ENCODE data around the gene SLC10A4. TPM values are rescaled to one million over a fixed set of nuclear protein-coding genes. Genes with fewer than 3 reads are reported as not detected.
A peak's percentile ranks its signal among the peaks of the same experiment; 100 is the strongest.

SLC10A4 gene
- total and polyA plus RNA-seq, 5 experiments from 2014 or later, result not detected

DNA sequence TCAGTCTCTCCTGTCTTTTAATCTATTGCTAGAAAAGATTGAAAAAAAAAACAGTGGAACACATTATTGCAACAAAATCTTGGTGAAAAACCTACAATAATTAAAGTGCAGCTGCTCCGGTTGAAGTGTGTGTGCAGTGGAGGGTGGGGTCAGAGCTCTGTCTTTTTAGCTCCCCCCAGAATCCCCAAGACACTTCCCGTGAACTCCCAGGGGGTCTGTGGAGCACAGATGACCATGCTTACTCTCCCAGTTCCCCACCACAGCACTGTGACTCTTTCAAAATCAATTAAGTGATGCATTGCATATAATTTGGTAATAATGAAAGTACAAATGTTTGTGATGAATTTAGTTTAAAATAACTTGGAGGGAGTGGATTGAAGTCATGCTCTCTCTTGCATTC, 15.7 kb upstream of the SLC10A4 start:
- POLR2A ChIA-PET, result no interaction called here
- Mint-ChIP-seq H3K4me3 (no peak overlapping the region), H3K27me3 (peaks cover 0 to 21% (median 3%) of the 10 kb centered on the region in 5 donors), H3K9me3 (peaks cover 0 to 10% (median 3%) of the 10 kb centered on the region in 9 donors), H3K27ac (no peak overlapping the region), H3K36me3 (peaks cover 0 to 5% (median 0%) of the 10 kb centered on the region in 3 donors), H3K4me1 (no peaks in the 10 kb centered on the region)
- ATAC-seq, result no peak
- no peak for DNase-seq

DNA sequence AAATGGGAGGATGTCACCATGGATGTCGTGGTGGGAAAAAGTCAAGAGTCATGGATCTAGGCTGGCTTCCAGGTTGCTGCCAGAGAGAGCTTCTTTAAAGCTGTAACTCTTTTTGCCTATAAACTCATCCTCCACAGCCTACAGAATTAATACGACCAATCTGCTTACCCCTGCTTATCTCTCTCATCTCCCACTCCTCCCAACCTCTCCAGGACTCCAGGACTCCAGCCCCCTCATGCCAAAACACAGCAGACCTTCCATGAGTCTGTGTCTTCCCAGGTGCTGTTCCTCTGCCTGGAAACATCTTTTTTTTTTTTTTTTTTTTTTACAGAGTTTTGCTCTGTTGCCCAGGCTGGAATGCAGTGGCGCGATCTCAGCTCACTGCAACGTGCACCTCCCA, 15.3 kb upstream of the SLC10A4 start:
- no peaks in the 10 kb centered on the region for H3K4me1 Mint-ChIP-seq
- no peak for ATAC-seq

DNA sequence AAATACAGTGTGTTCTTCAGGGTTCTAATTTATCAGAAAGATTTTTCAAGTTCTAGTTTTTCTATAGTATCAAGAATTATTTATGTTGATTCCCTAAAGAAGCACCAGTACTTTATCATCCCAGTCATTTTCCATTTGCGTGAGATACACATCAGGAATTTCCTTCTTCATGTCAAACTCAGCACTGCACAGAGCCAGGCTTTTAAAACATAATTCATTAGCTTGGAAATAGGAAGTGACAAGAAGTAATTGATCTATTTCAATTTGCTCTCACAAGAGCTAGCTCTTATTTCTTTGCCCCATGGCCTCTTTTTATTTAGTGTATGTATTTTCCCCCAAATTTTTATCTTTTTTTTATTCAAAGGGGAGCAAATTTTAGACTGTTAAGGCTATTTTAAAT, 13.0 kb upstream of the SLC10A4 start:
- Mint-ChIP-seq H3K27me3 (peaks cover 2 to 21% (median 5%) of the 10 kb centered on the region in 5 donors), H3K4me3 (no peak overlapping the region), H3K9me3 (no peaks in the 10 kb centered on the region), H3K27ac (no peak overlapping the region), H3K4me1 (no peaks in the 10 kb centered on the region), H3K36me3 (no peaks in the 10 kb centered on the region)
- ATAC-seq, result no peak
- no peak for DNase-seq
- POLR2A ChIA-PET, result no interaction called here

More for the DNA sequence above, 15.3 kb upstream of the SLC10A4 start:
- peaks cover 0 to 21% (median 3%) of the 10 kb centered on the region in 5 donors for H3K27me3 Mint-ChIP-seq
- peaks cover 0 to 10% (median 3%) of the 10 kb centered on the region in 9 donors for H3K9me3 Mint-ChIP-seq
- H3K4me3 Mint-ChIP-seq, result no peak overlapping the region
- H3K36me3 Mint-ChIP-seq, result peaks cover 0 to 5% (median 0%) of the 10 kb centered on the region in 3 donors
- POLR2A ChIA-PET, result no interaction called here
- DNase-seq, result no peak
- H3K27ac Mint-ChIP-seq, result no peak overlapping the region

DNA sequence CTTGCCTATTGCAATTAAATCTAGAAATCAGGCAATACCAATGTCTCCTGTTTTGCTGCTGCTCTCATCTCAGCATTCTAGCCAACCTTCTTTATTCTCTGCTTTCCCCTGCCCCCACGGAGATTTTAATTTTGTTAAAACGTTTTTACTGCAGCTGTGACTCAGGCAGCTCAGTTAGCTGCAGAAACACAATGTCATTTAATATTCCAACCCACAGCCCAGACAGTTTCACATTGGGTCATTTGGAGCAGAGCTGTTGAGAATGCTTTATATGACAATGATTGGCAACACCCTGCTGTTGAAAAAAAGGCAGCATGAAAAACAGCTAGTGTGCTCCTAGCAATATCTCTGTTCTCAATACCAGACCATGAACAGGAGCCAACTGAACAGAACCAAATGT, 12.6 kb upstream of the SLC10A4 start:
- no peak for ATAC-seq
- POLR2A ChIA-PET, result no interaction called here
- Mint-ChIP-seq H3K4me1 (no peaks in the 10 kb centered on the region), H3K4me3 (no peak overlapping the region), H3K27me3 (peaks cover 2 to 21% (median 5%) of the 10 kb centered on the region in 5 donors), H3K27ac (no peak overlapping the region), H3K9me3 (no peaks in the 10 kb centered on the region), H3K36me3 (no peaks in the 10 kb centered on the region)
- DNase-seq, result no peak

DNA sequence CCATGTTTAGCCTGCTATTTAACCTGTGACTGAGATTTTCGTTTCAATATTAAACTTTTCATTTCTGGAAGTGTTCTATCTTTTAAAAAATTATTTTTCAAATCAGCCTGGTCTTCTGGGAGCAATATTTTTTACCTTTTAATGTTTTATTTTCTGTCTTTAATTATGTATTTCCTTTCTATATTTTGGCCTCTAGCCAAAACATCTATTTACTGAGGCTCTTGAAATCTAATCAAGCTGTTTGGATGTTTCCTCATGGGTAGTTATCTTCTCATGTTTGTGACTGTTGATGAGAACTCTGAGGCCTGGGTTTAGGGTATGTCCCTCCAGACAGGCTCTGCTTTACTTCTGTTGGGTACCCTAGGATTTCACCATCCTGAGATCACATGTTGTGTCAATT, 10.3 kb upstream of the SLC10A4 start:
- no peak for ATAC-seq
- H3K27ac Mint-ChIP-seq, result no peak overlapping the region
- H3K4me1 Mint-ChIP-seq, result no peaks in the 10 kb centered on the region
- no peak overlapping the region for H3K4me3 Mint-ChIP-seq
- POLR2A ChIA-PET, result no interaction called here
- DNase-seq, result no peak
- no peaks in the 10 kb centered on the region for H3K36me3 Mint-ChIP-seq
- no peaks in the 10 kb centered on the region for H3K9me3 Mint-ChIP-seq
- peaks cover 5 to 28% (median 7%) of the 10 kb centered on the region in 5 donors for H3K27me3 Mint-ChIP-seq

DNA sequence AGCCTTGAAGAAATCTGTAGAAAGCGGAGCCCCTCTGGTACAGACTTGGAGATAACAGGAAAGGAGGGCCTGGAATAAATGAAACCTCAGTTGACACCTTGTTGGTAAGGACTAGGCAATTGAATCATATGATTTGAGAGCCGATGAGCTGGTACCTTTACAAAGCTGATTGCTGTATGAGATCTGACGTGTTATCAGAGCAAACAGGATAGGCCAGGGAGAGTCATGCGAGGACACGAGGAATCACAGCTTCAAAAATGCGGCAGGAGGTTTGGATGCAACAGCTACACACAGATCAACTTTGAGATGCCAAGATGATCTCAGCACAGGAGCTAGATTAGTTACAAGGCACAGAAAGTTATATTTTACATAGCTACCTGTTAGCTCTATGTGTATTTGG, 7.4 kb upstream of the SLC10A4 start:
- POLR2A ChIA-PET, result no interaction called here
- Mint-ChIP-seq H3K4me3 (no peak overlapping the region), H3K27me3 (peaks cover 5 to 21% (median 12%) of the 10 kb centered on the region in 5 donors), H3K27ac (peak overlapping the region in 1 of 10 donors; percentile 9), H3K4me1 (no peaks in the 10 kb centered on the region), H3K9me3 (no peaks in the 10 kb centered on the region), H3K36me3 (no peaks in the 10 kb centered on the region)
- ATAC-seq (no peak), DNase-seq (no peak)

DNA sequence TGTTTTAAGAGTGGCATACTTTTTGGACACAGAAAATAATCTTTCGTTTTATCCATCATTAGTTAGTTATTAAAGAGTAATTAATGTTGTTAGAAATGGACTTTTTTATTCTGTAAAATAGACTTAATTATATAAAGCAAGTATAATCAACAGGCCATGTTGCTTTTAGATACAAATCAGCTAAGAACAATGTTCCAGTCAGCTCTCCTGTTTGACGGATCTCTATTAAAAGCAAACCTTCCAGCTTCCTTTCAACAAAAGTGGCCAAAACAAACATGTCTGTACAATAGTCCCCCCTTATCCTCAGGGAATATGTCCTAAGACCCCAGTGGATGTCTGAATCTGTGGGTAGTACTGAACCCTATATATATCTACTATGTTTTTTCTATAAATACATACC, 4.9 kb upstream of the SLC10A4 start:
- Mint-ChIP-seq H3K27me3 (peaks cover 25 to 41% (median 34%) of the 10 kb centered on the region in 5 donors), H3K4me1 (peaks cover 0 to 6% (median 4%) of the 10 kb centered on the region in 4 donors), H3K9me3 (no peaks in the 10 kb centered on the region), H3K36me3 (no peaks in the 10 kb centered on the region), H3K4me3 (no peak overlapping the region), H3K27ac (no peak overlapping the region)
- POLR2A ChIA-PET, result no interaction called here
- DNase-seq (no peak), ATAC-seq (no peak)

DNA sequence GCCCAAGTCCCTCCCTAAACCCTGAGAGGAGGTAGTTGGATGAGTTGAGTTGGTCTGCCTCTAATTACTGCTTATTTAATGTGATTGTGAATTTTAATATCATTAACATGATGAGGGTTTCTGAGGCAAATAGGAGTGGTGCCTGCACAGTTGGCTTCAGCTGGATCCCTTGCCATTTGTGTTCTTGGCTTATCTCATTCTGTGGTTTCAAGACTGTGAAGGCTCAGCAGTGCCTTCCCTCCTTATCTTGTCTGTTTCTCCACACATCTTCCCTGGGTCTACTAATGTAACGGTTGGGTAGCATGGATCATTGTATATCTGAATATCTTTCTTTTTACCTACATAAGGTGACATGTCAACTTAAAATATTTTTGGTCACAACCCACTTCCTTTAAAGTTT, 1.6 kb upstream of the SLC10A4 start:
- no peaks in the 10 kb centered on the region for H3K9me3 Mint-ChIP-seq
- H3K27ac Mint-ChIP-seq, result no peak overlapping the region
- DNase-seq (no peak), ATAC-seq (no peak)
- H3K27me3 Mint-ChIP-seq, result peaks cover 43 to 66% (median 51%) of the 10 kb centered on the region in 5 donors
- H3K4me1 Mint-ChIP-seq, result peaks cover 8 to 20% (median 17%) of the 10 kb centered on the region in 4 donors
- no peak overlapping the region for H3K4me3 Mint-ChIP-seq
- POLR2A ChIA-PET, result no interaction called here
- H3K36me3 Mint-ChIP-seq, result no peaks in the 10 kb centered on the region

DNA sequence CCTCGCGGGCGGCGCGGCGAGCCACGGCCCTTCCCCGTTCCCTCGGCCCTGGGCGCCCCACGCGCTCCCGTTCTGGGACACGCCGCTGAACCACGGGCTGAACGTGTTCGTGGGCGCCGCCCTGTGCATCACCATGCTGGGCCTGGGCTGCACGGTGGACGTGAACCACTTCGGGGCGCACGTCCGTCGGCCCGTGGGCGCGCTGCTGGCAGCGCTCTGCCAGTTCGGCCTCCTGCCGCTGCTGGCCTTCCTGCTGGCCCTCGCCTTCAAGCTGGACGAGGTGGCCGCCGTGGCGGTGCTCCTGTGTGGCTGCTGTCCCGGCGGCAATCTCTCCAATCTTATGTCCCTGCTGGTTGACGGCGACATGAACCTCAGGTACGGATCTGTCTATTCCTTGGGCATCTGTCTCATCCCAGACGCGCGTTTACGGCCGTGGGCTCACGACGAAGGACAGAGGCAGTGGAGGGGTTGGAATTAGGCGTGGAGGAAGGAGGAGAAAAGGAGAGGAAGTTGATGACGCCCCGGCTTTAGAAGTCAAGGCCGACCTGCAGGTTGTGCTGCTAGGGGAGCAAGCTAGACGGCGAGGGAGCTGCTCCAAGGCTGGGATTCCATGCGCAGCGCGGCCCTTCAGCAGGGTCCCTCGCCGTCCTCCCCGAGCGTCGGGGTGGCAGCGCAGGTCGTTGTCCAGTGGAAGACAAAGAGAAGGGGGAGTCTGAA, 792 bp downstream of the SLC10A4 start:
- Mint-ChIP-seq H3K36me3 (peaks cover 0 to 5% (median 4%) of the 10 kb centered on the region in 3 donors), H3K9me3 (no peaks in the 10 kb centered on the region), H3K27me3 (peaks cover 51 to 78% (median 64%) of the 10 kb centered on the region in 5 donors), H3K4me3 (peak overlapping the region; percentile 60 to 83 (median 76)), H3K4me1 (peaks cover 10 to 20% (median 17%) of the 10 kb centered on the region in 4 donors), H3K27ac (peak overlapping the region in 3 of 10 donors; percentile 7 to 83 (median 60))
- POLR2A ChIA-PET, result no interaction called here
- peak in 1 of 10 donors; percentile 8 for DNase-seq
- ATAC-seq, result peak; percentile 59 to 68

DNA sequence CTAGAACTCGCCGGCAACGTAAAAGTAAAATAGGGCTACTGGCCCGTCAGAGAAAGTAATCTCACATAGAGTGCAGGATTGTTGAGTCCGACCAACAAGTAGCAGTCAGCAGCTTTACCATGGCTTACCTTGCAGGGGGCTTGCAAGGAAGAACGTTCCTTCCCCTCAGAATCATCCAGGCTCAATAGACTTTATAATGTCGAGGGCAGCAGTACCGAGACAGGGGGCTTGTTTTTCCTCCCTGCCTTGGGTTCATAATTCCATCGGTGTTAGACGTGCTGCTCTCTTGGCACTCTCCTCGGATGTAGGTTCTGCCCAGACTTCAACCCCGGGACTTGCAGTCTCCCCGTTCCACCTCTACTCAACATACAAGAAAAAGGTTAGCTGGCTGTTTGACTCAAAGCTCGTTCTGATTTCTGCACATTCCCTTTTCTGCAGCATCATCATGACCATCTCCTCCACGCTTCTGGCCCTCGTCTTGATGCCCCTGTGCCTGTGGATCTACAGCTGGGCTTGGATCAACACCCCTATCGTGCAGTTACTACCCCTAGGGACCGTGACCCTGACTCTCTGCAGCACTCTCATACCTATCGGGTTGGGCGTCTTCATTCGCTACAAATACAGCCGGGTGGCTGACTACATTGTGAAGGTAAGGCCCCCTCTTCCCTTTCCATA, 1.5 kb downstream of the SLC10A4 start:
- Mint-ChIP-seq H3K9me3 (no peaks in the 10 kb centered on the region), H3K4me3 (peak overlapping the region; percentile 60 to 83 (median 76)), H3K4me1 (peaks cover 10 to 21% (median 19%) of the 10 kb centered on the region in 4 donors), H3K27me3 (peaks cover 52 to 85% (median 67%) of the 10 kb centered on the region in 5 donors), H3K27ac (peak overlapping the region in 1 of 10 donors; percentile 15), H3K36me3 (peaks cover 0 to 5% (median 4%) of the 10 kb centered on the region in 3 donors)
- ATAC-seq, result no peak
- POLR2A ChIA-PET, result no interaction called here
- no peak for DNase-seq

DNA sequence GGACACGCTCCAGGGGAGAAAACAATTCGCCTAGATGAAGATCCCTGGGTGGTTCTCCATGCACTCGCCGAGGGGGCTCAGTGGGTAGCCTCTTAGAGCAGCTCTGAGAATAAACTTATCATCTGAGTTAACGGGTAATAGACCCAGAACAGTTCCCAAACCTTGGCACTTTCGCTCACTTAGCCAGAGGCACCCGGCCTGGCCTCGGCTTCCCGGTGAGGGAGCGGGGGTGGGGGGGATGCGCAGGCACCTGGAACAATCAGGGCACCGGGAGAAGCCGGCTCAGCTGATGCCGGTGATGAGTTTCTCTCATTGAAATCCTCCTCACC, 6.5 kb downstream of the SLC10A4 start:
- Mint-ChIP-seq H3K27me3 (peaks cover 18 to 52% (median 47%) of the 10 kb centered on the region in 5 donors), H3K27ac (no peak overlapping the region), H3K4me3 (peak overlapping the region in 9 of 10 donors; percentile 49 to 81 (median 72)), H3K36me3 (peaks cover 0 to 6% (median 5%) of the 10 kb centered on the region in 3 donors), H3K9me3 (no peaks in the 10 kb centered on the region), H3K4me1 (peaks cover 5 to 11% (median 8%) of the 10 kb centered on the region in 4 donors)
- DNase-seq, result no peak
- POLR2A ChIA-PET, result interaction anchor here (1.2 kb wide), 1 partner anchor 13 kb away, joined by 5 read pairs; no protein-coding TSS in a partner anchor
- ATAC-seq, result no peak

DNA sequence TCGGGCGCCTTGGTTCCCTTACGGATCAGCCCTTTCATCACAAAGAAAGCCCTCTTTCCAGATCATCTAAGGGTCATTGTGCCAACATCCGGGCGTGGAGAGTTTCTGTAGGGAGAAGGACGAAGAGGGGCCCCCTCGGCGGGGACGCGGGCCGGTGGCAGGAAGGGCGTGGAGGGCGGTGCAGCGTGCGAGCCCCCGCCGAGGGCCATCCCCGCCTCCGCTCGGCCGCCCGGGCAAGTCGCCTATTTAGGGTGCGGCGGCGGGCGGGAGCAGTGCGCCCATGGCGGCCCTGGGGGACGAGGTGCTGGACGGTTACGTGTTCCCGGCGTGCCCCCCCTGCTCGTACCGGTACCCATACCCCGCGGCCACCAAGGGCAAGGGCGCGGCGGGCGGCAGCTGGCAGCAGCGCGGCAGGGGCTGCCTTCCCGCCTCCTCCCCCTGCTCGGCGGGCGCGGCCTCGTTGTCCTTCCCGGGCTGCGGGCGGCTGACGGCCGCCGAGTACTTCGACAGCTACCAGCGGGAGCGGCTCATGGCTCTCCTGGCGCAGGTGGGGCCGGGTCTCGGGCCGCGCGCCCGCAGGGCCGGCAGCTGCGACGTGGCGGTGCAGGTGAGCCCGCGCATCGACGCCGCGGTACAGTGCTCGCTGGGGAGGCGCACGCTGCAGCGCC, 7.0 kb downstream of the SLC10A4 start, which contains the start of gene ZAR1:
TSS of gene ZAR1 (plus strand) at position 241 of the 668 bp plus-strand sequence. CDS start at position 281, 40 bp downstream.
- Mint-ChIP-seq H3K36me3 (peaks cover 0 to 6% (median 5%) of the 10 kb centered on the region in 3 donors), H3K27me3 (peaks cover 13 to 47% (median 42%) of the 10 kb centered on the region in 5 donors), H3K4me1 (peaks cover 2 to 8% (median 4%) of the 10 kb centered on the region in 4 donors), H3K4me3 (peak within 1 kb of the TSS in 9 of 10 donors; percentile 49 to 81 (median 72)), H3K27ac (no peak within 1 kb of the TSS), H3K9me3 (no peaks in the 10 kb centered on the region)
- peak in 3 of 10 donors; percentile 8 to 18 (median 8) for DNase-seq
- peak; percentile 52 to 55 for ATAC-seq
- POLR2A ChIA-PET, result interaction anchor here (1.2 kb wide), 1 partner anchor 14 kb away, joined by 5 read pairs; no protein-coding TSS in a partner anchor

Data from naive thymus-derived CD8-positive, alpha-beta T cell (primary cell).